HG03354 (cell line): ENCODE results near the gene MINK1.
"Not testable (repeated sequence)": the region's sequence is repeated elsewhere in the genome, so short reads cannot be mapped to it uniquely, and the experiment has no call there.

ENCODE experiments used
- ATAC-seq: cut with Tn5 transposase; IDR thresholded peaks from one replicate; pipeline ENCODE4 v1.9.1; 2021; ENCODE audit warnings: mild to moderate bottlenecking; ENCODE audit not compliant: unreplicated experiment, poor library complexity, severe bottlenecking

Gene MINK1

DNA sequence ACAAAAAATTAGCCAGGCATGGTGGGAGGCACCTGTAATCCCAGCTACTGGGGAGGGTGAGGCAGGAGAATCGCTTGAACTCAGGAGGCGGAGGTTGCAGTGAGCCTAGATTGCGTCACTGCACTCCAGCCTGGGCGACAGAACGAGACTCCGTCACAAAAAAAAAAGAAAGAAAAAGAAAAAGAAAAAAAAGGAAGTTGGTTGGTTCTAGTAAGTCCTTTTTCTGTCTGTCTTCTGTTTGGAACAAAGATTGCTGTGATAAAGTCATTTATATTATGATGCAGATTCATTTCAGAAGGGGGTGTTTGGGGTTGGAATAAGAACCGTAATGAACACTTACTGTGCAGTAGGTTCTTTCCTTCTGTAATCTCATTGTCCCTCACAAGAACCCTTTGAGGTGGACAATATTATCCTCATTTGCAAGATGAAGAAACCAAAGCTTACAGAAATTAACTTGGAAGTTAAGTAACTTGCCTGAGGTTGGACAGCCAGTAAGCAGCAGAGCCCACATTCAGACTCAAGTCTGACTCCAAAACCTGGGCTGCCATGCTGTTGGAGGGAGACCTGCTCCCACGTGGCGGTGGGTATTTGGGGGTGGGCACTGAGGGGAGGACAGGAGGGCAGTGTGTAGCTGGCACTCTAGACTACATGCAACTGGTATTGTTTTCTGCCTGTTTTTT is 10.3 kb downstream of the MINK1 start:
- no peak for ATAC-seq

- no peak for ATAC-seq
These were observed 12.0 kb downstream of the MINK1 start for GRCh38 chr17:4845118-4845517.

DNA sequence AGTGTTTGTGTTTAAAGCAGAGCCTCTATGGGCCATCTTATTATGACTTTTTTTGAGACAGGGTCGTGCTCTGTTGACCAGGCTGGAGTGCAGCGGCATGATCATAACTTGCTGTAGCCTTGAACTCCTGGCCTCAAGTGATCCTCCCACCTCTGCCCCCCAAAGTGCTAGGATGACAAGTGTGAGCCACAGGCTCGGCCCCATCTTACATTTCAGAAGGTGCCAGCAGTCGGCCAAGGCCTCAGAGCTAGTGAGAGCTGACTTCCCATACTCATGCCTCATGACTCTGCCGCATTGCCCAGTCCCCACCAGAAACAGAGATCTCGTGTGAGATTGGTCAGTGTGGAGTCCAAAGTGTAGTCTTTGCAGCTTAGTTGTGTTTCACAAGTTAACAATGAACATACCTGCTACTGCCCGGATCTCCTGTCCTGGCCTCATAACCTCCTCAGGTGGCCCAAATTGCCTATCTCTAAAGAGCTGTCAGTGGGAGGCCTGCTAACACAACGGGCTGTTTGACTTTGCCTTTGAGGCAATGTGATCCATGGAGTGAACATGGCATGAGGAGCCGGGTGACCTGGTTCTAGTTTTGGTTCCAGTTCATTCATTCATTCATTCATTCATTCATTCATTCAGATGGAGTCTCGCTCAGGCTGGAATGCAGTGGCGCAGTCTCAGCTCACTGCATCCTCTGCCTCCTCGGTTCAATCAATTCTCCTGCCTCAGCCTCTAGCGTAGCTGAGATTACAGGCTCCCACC is 13.7 kb downstream of the MINK1 start:
- ATAC-seq, result no peak

DNA sequence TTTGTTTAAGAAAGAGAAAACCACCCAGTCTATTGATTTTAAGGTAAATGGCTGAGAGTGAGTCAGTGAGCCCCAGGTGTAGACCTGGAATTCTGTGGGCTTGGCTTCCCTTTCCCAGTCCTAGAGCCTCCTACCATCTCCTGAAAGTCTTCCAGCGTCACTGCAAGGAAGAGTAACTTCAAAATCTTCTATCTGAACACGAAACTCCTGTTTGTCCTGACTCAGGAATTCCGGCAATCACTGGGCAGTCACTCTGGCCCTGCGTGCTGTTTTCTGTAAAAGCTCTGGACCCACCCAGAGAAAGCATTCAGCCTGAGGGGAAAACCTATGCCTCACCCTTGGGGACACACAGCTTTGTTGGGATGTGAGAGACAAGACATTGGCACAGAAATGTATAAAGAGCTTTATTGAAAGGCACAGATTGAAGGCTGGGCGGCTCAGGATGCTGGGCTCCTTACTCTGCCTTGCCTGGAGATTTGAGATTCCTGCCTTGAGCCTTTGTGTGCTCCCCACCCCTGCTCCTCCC is 15.9 kb downstream of the MINK1 start:
- ATAC-seq, result no peak

DNA sequence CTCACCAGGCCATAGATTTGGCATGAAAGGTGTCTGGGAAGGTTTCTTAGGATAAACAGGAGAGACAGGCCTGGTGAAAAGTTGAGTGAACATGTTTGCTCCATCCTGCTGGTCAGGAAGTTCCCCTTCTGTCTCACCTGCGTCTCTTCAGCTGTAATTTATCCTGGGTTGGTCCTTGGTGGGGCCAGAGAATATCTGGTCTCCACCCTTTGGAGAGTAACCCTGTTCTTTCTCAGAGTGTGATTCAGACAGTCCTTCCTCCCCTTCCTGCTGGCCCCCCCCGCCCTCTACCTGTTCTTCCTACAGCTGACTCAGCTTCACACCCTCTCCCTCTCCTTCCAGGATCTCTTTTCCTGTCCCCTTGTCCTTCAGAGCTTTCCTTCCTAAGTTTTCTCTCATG is 17.1 kb downstream of the MINK1 start:
- no peak for ATAC-seq

DNA sequence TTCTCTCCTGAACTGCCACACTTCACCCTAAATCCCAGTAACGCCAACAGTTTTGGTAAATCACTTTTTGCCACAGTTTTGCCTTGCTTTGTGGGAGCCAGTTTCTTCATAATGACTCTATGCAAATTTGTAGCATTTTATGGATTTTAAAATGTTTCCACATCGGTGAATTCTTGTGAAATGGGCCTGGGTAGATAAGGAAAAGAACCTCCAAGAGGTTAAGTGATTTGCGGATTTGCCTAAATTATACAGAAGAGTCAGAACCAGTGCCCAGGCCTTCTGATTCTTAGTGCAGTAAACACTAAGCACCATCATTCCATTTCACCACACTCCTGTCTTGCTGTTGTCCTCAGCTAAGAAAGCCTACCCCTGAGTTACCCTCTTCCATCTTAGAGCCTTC is 17.9 kb downstream of the MINK1 start:
- ATAC-seq, result no peak

GRCh38 chr17:4852567-4853207 is 19.5 kb downstream of the MINK1 start:
- no peak for ATAC-seq

DNA sequence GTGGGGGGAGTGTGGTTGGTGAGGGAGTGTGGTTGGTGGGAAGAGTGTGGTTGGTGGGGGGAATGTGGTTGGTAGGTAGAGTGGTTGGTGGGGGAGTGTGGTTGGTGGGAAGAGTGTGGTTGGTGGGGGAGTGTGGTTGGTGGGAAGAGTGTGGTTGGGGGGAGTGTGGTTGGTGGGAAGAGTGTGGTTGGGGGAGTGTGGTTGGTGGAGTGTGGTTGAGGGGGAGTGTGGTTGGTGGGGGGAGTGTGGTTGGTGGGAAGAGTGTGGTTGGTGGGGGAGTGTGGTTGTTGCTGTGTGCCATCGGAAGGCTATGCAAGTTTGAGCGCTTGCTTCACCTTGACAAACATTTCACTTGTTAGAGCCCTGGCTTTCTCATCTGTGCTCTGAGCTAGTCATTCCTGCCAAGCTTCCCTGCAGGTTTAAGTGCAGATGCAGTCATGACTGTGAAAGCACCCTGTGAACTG is 20.1 kb downstream of the MINK1 start:
- no peak for ATAC-seq

GRCh38 chr17:4854111-4854681 is 21.1 kb downstream of the MINK1 start:
- ATAC-seq, result no peak

- no peak for ATAC-seq
These were observed 23.3 kb downstream of the MINK1 start for GRCh38 chr17:4856271-4856936.

DNA sequence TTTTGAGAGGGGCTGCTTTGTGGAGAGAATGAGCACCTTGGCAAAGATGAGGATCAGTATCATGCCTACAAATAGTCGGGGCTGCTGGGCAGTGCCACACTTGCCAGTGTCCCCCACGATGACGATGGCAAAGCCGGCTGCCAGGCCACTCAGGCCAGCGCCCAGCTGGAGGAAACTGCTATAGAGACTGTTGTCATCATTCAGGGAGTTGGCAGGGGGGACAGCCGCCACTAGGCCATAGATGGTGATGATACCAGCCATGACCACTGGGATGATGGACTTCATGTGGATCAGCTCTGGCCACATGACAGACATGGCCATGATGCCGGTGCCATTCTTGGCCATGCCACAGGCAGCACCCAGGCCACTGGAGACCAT is 23.8 kb downstream of the MINK1 start:
- no peak for ATAC-seq

DNA sequence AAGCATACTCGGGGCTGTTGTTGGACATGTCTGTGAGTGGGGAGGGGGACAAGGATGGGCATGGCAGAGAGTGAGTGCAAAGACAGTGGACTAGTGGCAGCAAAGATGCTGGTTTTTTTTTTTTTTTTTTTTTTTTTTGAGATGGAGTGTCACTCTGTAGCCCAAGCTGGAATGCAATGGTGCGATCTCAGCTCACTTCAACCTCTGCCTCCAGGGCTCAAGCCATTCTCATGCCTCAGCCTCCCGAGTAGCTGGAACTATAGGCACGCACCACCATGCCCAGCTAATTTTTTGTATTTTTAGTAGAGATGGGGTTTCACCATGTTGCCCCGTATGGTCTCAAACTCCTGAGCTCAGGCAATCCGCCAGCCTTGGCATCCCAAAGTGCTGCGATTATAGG is 24.2 kb downstream of the MINK1 start:
- not testable (repeated sequence) for ATAC-seq

- no peak for ATAC-seq
These were observed 25.1 kb downstream of the MINK1 start for GRCh38 chr17:4858068-4858881.

DNA sequence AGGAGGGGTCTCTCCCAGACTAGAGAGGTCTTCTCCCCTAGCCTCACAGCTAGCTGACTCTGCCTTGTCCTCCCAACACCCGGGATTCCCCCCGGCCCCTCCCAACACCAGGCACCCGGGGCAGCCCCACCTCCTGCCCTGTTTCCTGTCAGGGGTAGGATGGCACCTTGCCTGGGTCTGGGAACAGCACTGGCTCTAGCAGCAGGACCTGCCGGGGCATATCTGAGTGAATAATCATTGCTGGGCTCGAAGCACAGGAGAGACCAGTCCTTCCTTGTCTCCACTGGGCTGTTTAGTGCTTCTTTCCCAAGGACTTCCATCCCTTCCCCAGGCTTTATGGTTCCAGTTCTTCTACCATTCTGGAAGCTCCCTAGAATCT is 25.7 kb downstream of the MINK1 start:
- ATAC-seq, result no peak

DNA sequence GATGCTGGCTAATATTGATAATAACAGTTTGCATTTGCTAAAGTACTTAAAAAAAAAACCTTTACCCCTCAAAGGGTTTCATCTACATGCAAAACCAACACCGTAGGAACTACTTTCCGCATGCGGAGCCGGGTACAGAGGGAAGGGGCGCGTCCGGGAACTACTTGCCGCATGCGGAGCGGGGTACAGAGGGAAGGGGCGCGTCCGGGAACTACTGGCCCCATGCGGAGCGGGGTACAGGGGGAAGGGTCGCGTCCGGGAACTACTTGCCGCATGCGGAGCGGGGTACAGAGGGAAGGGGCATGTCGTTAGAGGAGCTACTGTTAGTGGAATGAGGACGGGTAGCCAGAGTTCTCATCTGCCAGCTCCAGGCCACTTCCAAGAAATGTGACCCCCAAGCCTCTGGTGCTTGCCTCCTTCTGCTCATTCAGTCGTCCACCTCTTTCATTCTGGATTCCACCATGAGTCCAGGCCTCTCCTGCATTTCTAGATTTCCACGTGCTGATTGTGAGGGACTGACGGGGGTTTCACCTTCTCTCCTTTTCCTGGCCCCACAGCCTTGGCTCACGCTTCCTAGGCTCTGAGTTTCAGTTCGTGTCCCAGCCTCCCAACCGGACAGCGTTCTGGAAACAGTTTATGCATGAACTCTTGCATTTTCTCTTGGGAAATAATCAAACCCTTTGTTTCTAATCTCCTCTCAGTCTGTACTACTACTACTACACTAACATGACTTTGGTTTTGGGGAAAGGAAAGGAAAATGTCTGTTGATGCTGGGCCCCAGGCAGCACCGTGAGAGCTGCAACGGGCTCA is 26.9 kb downstream of the MINK1 start:
- no peak for ATAC-seq

DNA sequence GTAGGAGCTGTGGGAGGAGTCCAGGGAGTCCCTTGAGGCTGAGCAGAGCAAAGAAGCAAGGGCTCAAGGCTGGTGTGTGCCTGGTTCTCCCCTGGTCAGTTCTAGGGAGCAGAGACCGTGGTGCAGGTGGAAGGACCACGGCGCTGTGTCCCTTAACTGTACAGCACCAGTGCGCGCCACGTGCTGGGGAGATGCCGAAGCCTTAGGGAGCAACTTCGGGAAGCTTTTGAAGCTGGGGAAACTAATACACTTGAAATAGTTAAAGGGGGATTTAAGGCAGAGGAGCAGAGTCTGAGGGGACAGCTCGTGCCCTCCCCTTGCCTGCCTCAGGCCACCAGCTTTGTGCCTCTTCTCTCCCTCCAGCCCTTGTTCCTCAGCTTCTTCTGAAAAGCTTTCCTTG is 27.5 kb downstream of the MINK1 start:
- ATAC-seq, result no peak

GRCh38 chr17:4861052-4861451 is 27.9 kb downstream of the MINK1 start:
- no peak for ATAC-seq

DNA sequence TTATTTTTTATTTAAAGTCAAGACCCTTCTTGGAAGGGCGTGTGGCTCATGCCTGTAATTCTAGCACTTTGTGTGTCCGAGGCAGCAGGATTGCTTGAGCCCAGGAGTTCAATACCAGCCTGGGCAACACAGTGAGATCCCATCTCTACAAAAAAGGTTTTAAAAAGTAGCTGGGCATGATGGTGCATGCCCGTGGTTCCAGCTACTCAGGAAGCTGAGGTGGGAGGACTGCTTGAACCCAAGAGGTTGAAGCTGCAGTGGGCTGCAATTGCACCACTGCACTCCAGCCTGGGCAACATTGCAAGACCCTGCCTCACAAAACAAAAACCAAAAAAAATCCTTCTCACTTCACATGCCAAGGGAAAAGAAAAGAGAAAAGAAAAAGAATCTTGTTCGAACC is 29.6 kb downstream of the MINK1 start:
- ATAC-seq, result no peak
